Stomach (tissue), 9 donors: Measurements from ENCODE around the gene KIAA0930. TPM values are rescaled to one million over a fixed set of nuclear protein-coding genes. Genes with fewer than 3 reads are reported as not detected.

Experiments used
- DNase-seq, 2 donors: peaks; one replicate each; pipeline versions ENCODE4 v3.0.0 to v3.0.0-alpha.2; 2013 to 2019
- H3K27ac ChIP-seq, 5 donors: fragments of 200-600 bp in 4 of 5; sonication (generic) in 4 of 5; one replicate each; pipeline ENCODE4 v1.5.1; 2013 to 2019; ENCODE audit warnings: mild to moderate bottlenecking in 1 of 5, moderate library complexity in 1 of 5
- H3K27me3 ChIP-seq, 3 donors: fragments of 200-600 bp; sonication (generic); one replicate each; pipeline ENCODE4 v1.5.1; 2017 to 2019; ENCODE audit warnings: mixed run types in 1 of 3
- H3K36me3 ChIP-seq, 4 donors: fragments of 200-600 bp; sonication (generic); 1 replicate in 3 of 4; 2 replicates in 1 of 4; pipeline ENCODE4 v1.5.1; 2016 to 2019
- H3K4me1 ChIP-seq, 4 donors: fragments of 200-600 bp; sonication (generic); one replicate each; pipeline ENCODE4 v1.5.1; 2016 to 2019
- H3K4me3 ChIP-seq, 4 donors: fragments of 200-600 bp; sonication (generic) in 3 of 4; one replicate each; pipeline ENCODE4 v1.5.1; 2016 to 2019; ENCODE audit warnings: mild to moderate bottlenecking in 1 of 4
- H3K9me3 ChIP-seq, 4 donors: fragments of 200-600 bp; sonication (generic); one replicate each; pipeline ENCODE4 v1.5.1; 2016 to 2019
- EP300 ChIP-seq: sonication (generic); formaldehyde crosslinking; IDR thresholded peaks from one replicate; pipeline ENCODE4 v1.6.1; 2017; ENCODE audit warnings: antibody characterized with exemption
- POLR2A ChIP-seq, 4 donors: fragments of 450-650 bp; IDR thresholded peaks; one replicate each; pipeline ENCODE4 v1.6.1; 2016; ENCODE audit warnings: antibody characterized with exemption in 4 of 4, control low read depth in 2 of 4, mild to moderate bottlenecking in 1 of 4, moderate library complexity in 1 of 4
- POLR2AphosphoS5 ChIP-seq, 3 donors: sonication (generic); formaldehyde crosslinking; IDR thresholded peaks; one replicate each; pipeline ENCODE4 v1.6.1; 2016; ENCODE audit warnings: antibody characterized with exemption in 3 of 3
- WGBS, 5 donors: extraction: QIAGEN DNeasy Blood & Tissue Kit in 3 of 5; methylation state at CpG; one replicate each; pipeline versions ENCODE4 v1.1.5 to v1.1.7; 2013 to 2018; 5-methylcytosine and 5-hydroxymethylcytosine counted together
- intact Hi-C: fragments of 100-400 bp; cut with DNase I; formaldehyde crosslinking; loops from one replicate; pipeline ENCODE4 v1.15.1; 2023; ENCODE audit warnings: low total_unique reads
- polyA plus RNA-seq, 3 donors: library from polyadenylated mRNA; stranded (reverse); fragments of 200-250 nt; gene quantifications; one replicate each; pipeline ENCODE4 v1.2.3, GENCODE V29; 2013
- total RNA-seq, 5 donors: library from RNA; depleted of rRNA; stranded (reverse); fragments of >200 nt; gene quantifications; one replicate each; pipeline versions ENCODE4 v1.1.0 to v1.2.3, GENCODE V29; 2014 to 2016
- TF ChIP-seq, protein P1 (sequence below), 7 experiments: fragments of 450-650 bp in 4 of 7; fragments of 200-600 bp in 3 of 7; sonication (generic) in 3 of 7; IDR thresholded peaks; one replicate each; pipeline ENCODE4 v1.5.1; 2016 to 2019; ENCODE audit warnings: antibody characterized with exemption in 7 of 7, control low read depth in 2 of 7, mild to moderate bottlenecking in 1 of 7
- donor health status: healthy with polysubstance abuse.
- donor health status: Bipolar disorder and iron deficiency.
- donor health status: healthy.

The KIAA0930 gene
- total and polyA plus RNA-seq, 8 donors, result 7.1 to 42.3 (median 18.4) TPM

DNA sequence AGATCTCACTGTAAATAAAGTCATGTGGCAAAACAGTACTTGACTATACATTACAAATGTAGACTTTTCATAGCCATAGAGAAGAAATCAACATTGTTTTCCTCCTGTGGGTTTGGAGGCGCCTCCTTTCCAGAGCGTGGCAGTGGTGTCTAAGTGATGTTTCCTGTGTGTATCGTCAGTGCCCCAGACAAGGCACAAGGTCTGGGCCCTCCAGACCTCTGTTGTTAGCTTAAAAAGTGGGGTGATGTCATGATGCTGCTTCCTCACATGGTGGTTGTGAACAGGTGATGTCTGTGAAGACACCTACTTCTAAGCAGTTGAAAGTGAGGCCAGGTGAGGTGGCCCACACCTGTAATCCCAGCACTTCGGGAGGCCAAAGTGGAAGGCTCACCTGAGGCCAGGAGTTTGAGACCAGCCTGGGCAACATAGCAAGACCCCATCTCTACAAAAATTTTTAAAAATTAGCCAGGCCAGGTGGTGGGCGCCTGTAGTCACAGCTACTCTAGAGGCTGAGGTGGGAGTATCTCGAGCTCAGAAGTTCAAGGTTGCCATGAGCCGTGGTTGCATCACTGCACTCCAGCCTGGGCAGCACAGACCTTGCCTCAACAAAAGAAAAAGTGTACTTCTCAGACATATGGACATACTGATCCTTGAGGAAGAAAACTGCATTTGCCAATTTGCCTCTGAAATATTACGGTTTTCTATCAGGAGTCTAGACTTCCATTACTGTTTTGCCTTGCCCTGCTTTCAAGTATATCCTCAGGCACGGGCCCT lies 61.2 kb downstream of the KIAA0930 start:
- Histone ChIP-seq H3K9me3 (no peaks in the 10 kb centered on the region), H3K27me3 (no peaks in the 10 kb centered on the region), H3K36me3 (peaks cover 54 to 100% (median 98%) of the 10 kb centered on the region in 4 donors), H3K4me1 (peaks cover 0 to 23% (median 0%) of the 10 kb centered on the region in 4 donors), H3K27ac (no peak overlapping the region), H3K4me3 (no peak overlapping the region)
- TF ChIP-seq, protein P1, sequence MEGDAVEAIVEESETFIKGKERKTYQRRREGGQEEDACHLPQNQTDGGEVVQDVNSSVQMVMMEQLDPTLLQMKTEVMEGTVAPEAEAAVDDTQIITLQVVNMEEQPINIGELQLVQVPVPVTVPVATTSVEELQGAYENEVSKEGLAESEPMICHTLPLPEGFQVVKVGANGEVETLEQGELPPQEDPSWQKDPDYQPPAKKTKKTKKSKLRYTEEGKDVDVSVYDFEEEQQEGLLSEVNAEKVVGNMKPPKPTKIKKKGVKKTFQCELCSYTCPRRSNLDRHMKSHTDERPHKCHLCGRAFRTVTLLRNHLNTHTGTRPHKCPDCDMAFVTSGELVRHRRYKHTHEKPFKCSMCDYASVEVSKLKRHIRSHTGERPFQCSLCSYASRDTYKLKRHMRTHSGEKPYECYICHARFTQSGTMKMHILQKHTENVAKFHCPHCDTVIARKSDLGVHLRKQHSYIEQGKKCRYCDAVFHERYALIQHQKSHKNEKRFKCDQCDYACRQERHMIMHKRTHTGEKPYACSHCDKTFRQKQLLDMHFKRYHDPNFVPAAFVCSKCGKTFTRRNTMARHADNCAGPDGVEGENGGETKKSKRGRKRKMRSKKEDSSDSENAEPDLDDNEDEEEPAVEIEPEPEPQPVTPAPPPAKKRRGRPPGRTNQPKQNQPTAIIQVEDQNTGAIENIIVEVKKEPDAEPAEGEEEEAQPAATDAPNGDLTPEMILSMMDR (IDR thresholded peaks at IDR 0.05), result no peak
- TF ChIP-seq POLR2A (IDR thresholded peaks at IDR 0.05) (no peak), POLR2AphosphoS5 (IDR thresholded peaks at IDR 0.05) (no peak), EP300 (no peak)
- peak in 1 of 2 donors; percentile 31 for DNase-seq
- whole genome bisulfite sequencing, 5 donors, result 88 to 91% (median 89%) methylated on average over 9 of the region's 9 CpGs
- intact Hi-C loops, result no loop called here

DNA sequence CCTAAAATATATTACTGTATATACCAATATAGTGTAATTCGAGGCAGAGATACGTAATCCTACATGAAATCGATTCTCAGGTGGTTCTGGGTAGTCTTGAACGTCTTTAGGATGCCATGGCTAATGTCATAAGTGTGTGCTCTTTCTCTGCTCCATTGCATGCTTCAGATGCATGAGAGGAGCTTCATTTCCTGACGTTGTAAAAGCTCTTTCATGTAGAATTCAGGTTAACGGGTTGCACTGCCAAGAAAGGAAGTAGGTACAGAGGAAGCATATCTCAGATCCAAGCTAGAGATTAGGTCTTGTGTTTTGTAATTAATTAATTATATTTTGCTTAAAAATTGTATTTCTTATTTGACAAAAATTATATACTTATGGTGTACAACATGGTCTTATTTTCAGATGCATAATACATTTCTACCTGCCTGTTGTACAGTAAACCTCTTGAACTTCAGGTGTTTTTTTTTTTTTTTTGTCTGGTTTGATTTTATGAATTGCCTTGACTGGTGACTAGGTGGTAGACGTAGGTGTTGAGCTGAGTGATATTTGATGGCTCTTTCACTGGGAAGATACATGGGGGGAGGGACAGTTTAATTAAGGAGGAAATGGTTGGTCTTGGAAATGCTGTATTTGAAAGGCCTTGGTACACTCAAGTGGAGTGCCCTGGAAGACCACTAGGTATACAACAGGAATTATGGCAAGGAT lies 67.7 kb downstream of the KIAA0930 start:
- Histone ChIP-seq H3K4me1 (peaks cover 0 to 35% (median 5%) of the 10 kb centered on the region in 4 donors), H3K27ac (no peak overlapping the region), H3K36me3 (peaks cover 68 to 100% (median 100%) of the 10 kb centered on the region in 4 donors), H3K27me3 (no peaks in the 10 kb centered on the region), H3K4me3 (no peak overlapping the region), H3K9me3 (no peaks in the 10 kb centered on the region)
- WGBS, 5 donors, result 66 to 80% (median 72%) methylated on average over 7 of the region's 7 CpGs
- TF ChIP-seq EP300 (no peak), POLR2A (IDR thresholded peaks at IDR 0.05) (no peak), POLR2AphosphoS5 (IDR thresholded peaks at IDR 0.05) (no peak)
- TF ChIP-seq, protein P1 (IDR thresholded peaks at IDR 0.05), result no peak
- peak in 1 of 2 donors; percentile 36 for DNase-seq
- intact Hi-C loops, result no loop called here

DNA sequence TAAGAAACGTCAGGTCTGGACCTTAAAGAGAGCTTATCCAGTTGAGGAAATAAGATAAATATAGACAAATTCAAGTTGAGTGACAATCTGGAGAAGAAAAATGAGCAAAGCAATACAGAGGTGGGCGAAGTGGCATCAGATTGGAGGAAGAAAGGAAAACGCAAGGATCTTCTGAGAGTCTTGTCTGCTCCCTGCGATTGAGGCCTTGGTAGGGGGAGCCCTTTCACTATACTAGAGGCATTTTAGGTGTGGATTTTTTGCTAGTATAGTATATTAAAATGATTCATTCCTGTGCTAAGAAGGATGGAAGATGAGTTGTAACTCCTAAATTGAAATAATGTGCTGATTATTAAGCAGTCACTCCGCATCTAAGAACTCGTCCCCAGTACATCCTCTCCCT lies 68.9 kb downstream of the KIAA0930 start:
- TF ChIP-seq POLR2A (IDR thresholded peaks at IDR 0.05) (no peak), EP300 (no peak), POLR2AphosphoS5 (IDR thresholded peaks at IDR 0.05) (no peak)
- TF ChIP-seq, protein P1 (IDR thresholded peaks at IDR 0.05), result no peak
- Histone ChIP-seq H3K4me1 (peaks cover 5 to 47% (median 12%) of the 10 kb centered on the region in 4 donors), H3K36me3 (peaks cover 61 to 93% (median 91%) of the 10 kb centered on the region in 4 donors), H3K27ac (no peak overlapping the region), H3K9me3 (no peaks in the 10 kb centered on the region), H3K27me3 (no peaks in the 10 kb centered on the region), H3K4me3 (no peak overlapping the region)
- intact Hi-C loops, result no loop called here
- 76 to 89% (median 83%) methylated on average over 6 of the region's 6 CpGs for WGBS, 5 donors
- no peak for DNase-seq

DNA sequence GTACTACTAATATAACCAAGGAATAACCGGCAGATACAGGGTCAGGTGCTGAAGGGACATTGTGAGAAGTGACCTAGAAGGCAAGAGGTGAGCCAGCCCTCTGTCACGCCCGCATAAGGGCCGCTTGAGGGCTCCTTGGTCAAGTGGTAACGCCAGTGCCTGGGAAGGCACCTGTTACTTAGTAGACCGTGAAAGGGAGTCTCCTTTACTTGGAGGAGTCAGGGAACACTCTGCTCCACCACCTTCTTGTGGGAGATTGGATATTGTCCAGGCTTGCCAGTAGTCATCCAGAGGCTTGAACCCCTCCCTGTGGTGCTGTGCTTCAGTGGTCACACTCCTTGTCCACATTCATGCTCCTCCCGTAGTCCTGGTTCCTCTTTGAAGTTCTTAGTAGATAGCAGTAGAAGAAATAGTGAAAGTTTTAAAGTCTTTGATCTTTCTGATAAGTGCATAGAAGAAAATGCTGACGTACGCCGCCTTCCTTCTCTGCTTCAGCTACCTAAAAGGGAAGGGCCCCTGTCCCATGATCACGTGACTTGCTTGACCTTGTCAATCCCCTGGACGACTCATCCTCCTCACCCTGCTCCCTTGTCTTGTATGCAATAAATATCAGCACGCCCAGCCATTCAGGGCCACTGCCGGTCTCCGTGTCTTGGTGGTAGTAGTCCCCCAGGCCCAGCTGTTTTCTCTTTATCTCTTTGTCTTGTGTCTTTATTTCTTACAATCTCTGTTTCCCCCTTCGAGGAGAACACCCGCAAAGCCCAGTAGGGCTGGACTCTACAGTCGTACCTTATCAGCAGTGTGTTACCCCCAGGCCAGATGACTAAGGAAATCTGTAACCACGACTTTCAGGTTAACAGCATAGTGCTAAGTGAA lies 70.9 kb downstream of the KIAA0930 start:
- Histone ChIP-seq H3K27me3 (no peaks in the 10 kb centered on the region), H3K4me1 (peaks cover 18 to 60% (median 32%) of the 10 kb centered on the region in 4 donors), H3K4me3 (no peak overlapping the region), H3K27ac (peak overlapping the region in 1 of 5 donors; percentile 14), H3K36me3 (peaks cover 48 to 73% (median 71%) of the 10 kb centered on the region in 4 donors), H3K9me3 (no peaks in the 10 kb centered on the region)
- DNase-seq, result no peak
- WGBS, 5 donors, result 53 to 74% (median 69%) methylated on average over 19 of the region's 19 CpGs
- TF ChIP-seq EP300 (no peak), POLR2A (IDR thresholded peaks at IDR 0.05) (no peak), POLR2AphosphoS5 (IDR thresholded peaks at IDR 0.05) (no peak)
- TF ChIP-seq, protein P1 (IDR thresholded peaks at IDR 0.05), result no peak
- intact Hi-C loops, result no loop called here
